Measurements from ENCODE around the gene ROPN1L. TPM values are rescaled to one million over a fixed set of nuclear protein-coding genes. Genes with fewer than 3 reads are reported as not detected.
A peak's percentile ranks its signal among the peaks of the same experiment; 100 is the strongest.

ROPN1L gene
- total RNA-seq, 3 donors from 2014 or later: not detected

GRCh38 chr5:10455277-10455670 lies 13.6 kb downstream of the ROPN1L start:
- H3K9me3 ChIP-seq: no peaks in the 10 kb centered on the region
- H3K4me1 ChIP-seq (ENCODE audit: low read depth): peaks cover 4% of the 10 kb centered on the region
- DNase-seq: no peak
- ATAC-seq: no peak
- TF ChIP-seq CTCF (IDR thresholded peaks at IDR 0.05): no peak
- H3K4me3 ChIP-seq: no peak overlapping the region
- no peaks in the 10 kb centered on the region for H3K36me3 ChIP-seq (ENCODE audit: low read depth)
- intact Hi-C loops (cut with DNase I, micrococcal nuclease): no loop called here

GRCh38 chr5:10456583-10457420 lies 15.1 kb downstream of the ROPN1L start:
- no peak for ATAC-seq
- intact Hi-C loops (cut with DNase I, micrococcal nuclease): no loop called here
- DNase-seq: no peak
- Histone ChIP-seq H3K4me3 (no peak overlapping the region), H3K9me3 (no peaks in the 10 kb centered on the region), H3K4me1 (ENCODE audit: low read depth) (peaks cover 9% of the 10 kb centered on the region), H3K36me3 (ENCODE audit: low read depth) (no peaks in the 10 kb centered on the region)
- TF ChIP-seq CTCF (IDR thresholded peaks at IDR 0.05): no peak

GRCh38 chr5:10457682-10458574 lies 16.2 kb downstream of the ROPN1L start:
- intact Hi-C loops (cut with DNase I, micrococcal nuclease): no loop called here
- no peaks in the 10 kb centered on the region for H3K9me3 ChIP-seq
- ATAC-seq: peak; percentile 47
- H3K4me3 ChIP-seq: no peak overlapping the region
- TF ChIP-seq CTCF (IDR thresholded peaks at IDR 0.05): no peak
- peaks cover 9% of the 10 kb centered on the region for H3K4me1 ChIP-seq (ENCODE audit: low read depth)
- peak in 1 of 3 donors; percentile 49 for DNase-seq
- H3K36me3 ChIP-seq (ENCODE audit: low read depth): no peaks in the 10 kb centered on the region

GRCh38 chr5:10459080-10460055 lies 17.7 kb downstream of the ROPN1L start:
- no peak for TF ChIP-seq CTCF (IDR thresholded peaks at IDR 0.05)
- intact Hi-C loops (cut with DNase I, micrococcal nuclease): no loop called here
- Histone ChIP-seq H3K9me3 (no peaks in the 10 kb centered on the region), H3K4me1 (ENCODE audit: low read depth) (peaks cover 9% of the 10 kb centered on the region), H3K4me3 (no peak overlapping the region), H3K36me3 (ENCODE audit: low read depth) (no peaks in the 10 kb centered on the region)
- no peak for DNase-seq
- ATAC-seq: no peak

Data from mucosa of descending colon (tissue), 3 donors.